ENCODE measurements around the gene CLMN. TPM values are rescaled to one million over a fixed set of nuclear protein-coding genes. Genes with fewer than 3 reads are reported as not detected.

Gene CLMN
- polyA plus RNA-seq, 3 donors: 22.0 to 33.7 (median 23.2) TPM

- Histone ChIP-seq H3K4me1 (ENCODE audit: control insufficient read depth in 1 of 2, insufficient read depth in 2 of 2, low read length in 2 of 2) (no peaks in the 10 kb centered on the region), H3K9ac (ENCODE audit: insufficient read depth, low read length, poor library complexity, severe bottlenecking) (no peak overlapping the region), H3K79me2 (ENCODE audit: insufficient read depth, low read length) (no peaks in the 10 kb centered on the region), H2AFZ (ENCODE audit: insufficient read depth, low read depth, low read length, poor library complexity, severe bottlenecking) (no peak overlapping the region), H3K36me3 (replicated peaks in 1 of 2; ENCODE audit: control insufficient read depth in 1 of 2, insufficient read depth in 2 of 2, low read length in 2 of 2) (no peaks in the 10 kb centered on the region), H4K20me1 (ENCODE audit: insufficient read depth, low read length) (no peaks in the 10 kb centered on the region), H3K4me3 (replicated peaks in 1 of 3; ENCODE audit: low read depth in 2 of 3, low read length in 3 of 3) (no peak overlapping the region), H3K27me3 (ENCODE audit: control insufficient read depth in 2 of 2, insufficient read depth in 2 of 2, low read length in 2 of 2) (no peaks in the 10 kb centered on the region), H3K4me2 (replicated peaks; ENCODE audit: extremely low read depth, low read length, poor library complexity, severe bottlenecking) (no peak overlapping the region), H3K9me3 (replicated peaks in 1 of 2; ENCODE audit: control insufficient read depth in 1 of 2, insufficient read depth in 1 of 2, low read length in 2 of 2) (no peaks in the 10 kb centered on the region), H3K27ac (ENCODE audit: low read depth in 1 of 2, low read length in 2 of 2) (no peak overlapping the region)
- H3K4me1 Mint-ChIP-seq: no peaks in the 10 kb centered on the region
- peaks cover 0 to 6% (median under 1%) of the 10 kb centered on the region in 7 donors for H3K9me3 Mint-ChIP-seq
- no peak overlapping the region for H3K4me3 Mint-ChIP-seq
- H3K36me3 Mint-ChIP-seq: no peaks in the 10 kb centered on the region
- intact Hi-C loops (cut with micrococcal nuclease): no loop called here
- 100% methylated on average over 4 of the region's 8 CpGs for WGBS (ENCODE audit: insufficient coverage)
- H3K27me3 Mint-ChIP-seq (ENCODE audit: low read depth in 3 of 3): peaks cover 0 to 12% (median 4%) of the 10 kb centered on the region in 3 donors
- TF ChIP-seq CTCF (IDR thresholded peaks at IDR 0.05): no peak
- no peak for DNase-seq
- H3K27ac Mint-ChIP-seq: peak overlapping the region in 1 of 7 donors; percentile 38
These were observed 26.6 kb upstream of the CLMN start for GRCh38 chr14:95346266-95346665.

- intact Hi-C loops (cut with micrococcal nuclease): no loop called here
- H2AFZ ChIP-seq (ENCODE audit: insufficient read depth, low read depth, low read length, poor library complexity, severe bottlenecking): no peak overlapping the region
- Mint-ChIP-seq H3K4me3 (no peak overlapping the region), H3K9me3 (peaks cover 0 to 8% (median 2%) of the 10 kb centered on the region in 7 donors), H3K27ac (no peak overlapping the region), H3K27me3 (ENCODE audit: low read depth in 3 of 3) (peaks cover 4 to 10% (median 5%) of the 10 kb centered on the region in 3 donors), H3K36me3 (no peaks in the 10 kb centered on the region), H3K4me1 (no peaks in the 10 kb centered on the region)
- no peak overlapping the region for H3K9ac ChIP-seq (ENCODE audit: insufficient read depth, low read length, poor library complexity, severe bottlenecking)
- H3K4me2 ChIP-seq (replicated peaks; ENCODE audit: extremely low read depth, low read length, poor library complexity, severe bottlenecking): no peak overlapping the region
- no peaks in the 10 kb centered on the region for H3K9me3 ChIP-seq (replicated peaks in 1 of 2; ENCODE audit: control insufficient read depth in 1 of 2, insufficient read depth in 1 of 2, low read length in 2 of 2)
- H3K4me1 ChIP-seq (ENCODE audit: control insufficient read depth in 1 of 2, insufficient read depth in 2 of 2, low read length in 2 of 2): no peaks in the 10 kb centered on the region
- H3K4me3 ChIP-seq (replicated peaks in 1 of 3; ENCODE audit: low read depth in 2 of 3, low read length in 3 of 3): no peak overlapping the region
- H3K27ac ChIP-seq (ENCODE audit: low read depth in 1 of 2, low read length in 2 of 2): no peak overlapping the region
- 89% methylated on average over 5 of the region's 5 CpGs for WGBS (ENCODE audit: insufficient coverage)
- H3K27me3 ChIP-seq (ENCODE audit: control insufficient read depth in 2 of 2, insufficient read depth in 2 of 2, low read length in 2 of 2): no peaks in the 10 kb centered on the region
- H4K20me1 ChIP-seq (ENCODE audit: insufficient read depth, low read length): no peaks in the 10 kb centered on the region
- H3K79me2 ChIP-seq (ENCODE audit: insufficient read depth, low read length): no peaks in the 10 kb centered on the region
- no peak for DNase-seq
- TF ChIP-seq CTCF (IDR thresholded peaks at IDR 0.05): no peak
- no peaks in the 10 kb centered on the region for H3K36me3 ChIP-seq (replicated peaks in 1 of 2; ENCODE audit: control insufficient read depth in 1 of 2, insufficient read depth in 2 of 2, low read length in 2 of 2)
These were observed 25.3 kb upstream of the CLMN start for GRCh38 chr14:95345032-95345431.
